HCT116 (cell line): ENCODE measurements around the gene PA2G4. TPM values are rescaled to one million over a fixed set of nuclear protein-coding genes. Genes with fewer than 3 reads are reported as not detected.

Source experiments
- ATAC-seq: fragments of 200-7000 bp; cut with Tn5 transposase; 2 replicates; pipeline ENCODE4 v1.9.1; 2020; ENCODE audit warnings: mild to moderate bottlenecking, moderate library complexity
- BruUV-seq: library from RNA; stranded (reverse); fragments of 400-500 nt; replicated peaks from 2 replicates; lab custom pipeline; 2021; lab: Mats Ljungman, UMichigan
- CTCF ChIA-PET: fragments of 300-600 bp; sonication (Branson Sonifier 250); formaldehyde crosslinking; loops from one replicate; lab custom pipeline; 2021; ENCODE audit warnings: antibody characterized with exemption; lab: Charles Lee
- POLR2A ChIA-PET: fragments of 300-600, 350-600 bp; sonication (Branson Sonifier 250); formaldehyde crosslinking; loops from one replicate; lab custom pipeline; 2021; ENCODE audit warnings: antibody characterized with exemption; lab: Charles Lee
- RAD21 ChIA-PET, 2 experiments: fragments of 300-600 bp; sonication (Branson Sonifier 250); formaldehyde crosslinking; loops; one replicate each; lab custom pipeline; 2023; ENCODE audit warnings: low total read pairs in 2 of 2; ENCODE audit not compliant: uncharacterized antibody in 2 of 2, unreplicated experiment in 2 of 2, low non-redundant PET in 1 of 2; lab: Charles Lee
- DNase-seq: peaks from one replicate; pipeline ENCODE4 v3.0.0-alpha.2; 2010; ENCODE audit warnings: low read depth, low spot score
- H2AFZ ChIP-seq: fragments of 200-600 bp; shearing (Covaris generic), sonication (generic); 2 replicates; pipeline ENCODE4 v1.6.1; 2017; ENCODE audit warnings: low read depth, mixed run types, mixed read lengths, antibody characterized with exemption, low read length; ENCODE audit not compliant: poor library complexity, severe bottlenecking
- H3K27ac ChIP-seq: 2 replicates; pipeline ENCODE4 v1.5.1; 2012; ENCODE audit warnings: low read depth, low read length
- H3K27me3 ChIP-seq: fragments of 200-600 bp; sonication (generic); 2 replicates; pipeline ENCODE4 v1.6.1; 2016; ENCODE audit warnings: mixed run types, low read length, mixed read lengths; ENCODE audit not compliant: insufficient read depth
- H3K36me3 ChIP-seq, 2 experiments: fragments of 200-500 bp in 1 of 2; fragments of 200-600 bp in 1 of 2; sonication (Bioruptor generic) in 1 of 2; sonication (generic) in 1 of 2; 2 replicates each; pipeline versions ENCODE4 v1.5.1 to v1.6.1; 2014 to 2016; ENCODE audit warnings: low read length in 2 of 2, inconsistent platforms in 1 of 2, mixed read lengths in 1 of 2, mixed run types in 1 of 2; ENCODE audit not compliant: insufficient read depth in 2 of 2, control insufficient read depth in 1 of 2
- H3K4me1 ChIP-seq, 2 experiments: fragments of 200-600 bp in 1 of 2; sonication (generic) in 1 of 2; 2 replicates each; pipeline versions ENCODE4 v1.5.1 to v1.6.1; 2012 to 2017; ENCODE audit warnings: low read length in 2 of 2, inconsistent platforms in 1 of 2, mild to moderate bottlenecking in 1 of 2, mixed read lengths in 1 of 2, mixed run types in 1 of 2, moderate library complexity in 1 of 2; ENCODE audit not compliant: insufficient read depth in 2 of 2, control insufficient read depth in 1 of 2
- H3K4me2 ChIP-seq: fragments of 200-600 bp; sonication (generic); 2 replicates; pipeline ENCODE4 v1.6.1; 2017; ENCODE audit warnings: mixed run types, low read length, mixed read lengths
- H3K4me3 ChIP-seq, 2 experiments: fragments of 200-600 bp in 1 of 2; sonication (generic) in 1 of 2; replicated peaks in 1 of 2; 2 replicates each; pipeline ENCODE4 v1.5.1; 2011 to 2016; ENCODE audit warnings: low read length in 2 of 2, control low read depth in 1 of 2, low read depth in 1 of 2, mild to moderate bottlenecking in 1 of 2, mixed read lengths in 1 of 2, mixed run types in 1 of 2
- H3K79me2 ChIP-seq: fragments of 200-600 bp; sonication (generic); 2 replicates; pipeline ENCODE4 v1.6.1; 2017; ENCODE audit warnings: mild to moderate bottlenecking, mixed run types, low read length, moderate library complexity, mixed read lengths; ENCODE audit not compliant: insufficient read depth
- H3K9ac ChIP-seq: fragments of 200-600 bp; sonication (generic); 2 replicates; pipeline ENCODE4 v1.6.1; 2016; ENCODE audit warnings: low read length, mixed read lengths
- H3K9me2 ChIP-seq: fragments of 200-600 bp; sonication (generic), shearing (Covaris generic); 2 replicates; pipeline ENCODE4 v1.6.1; 2017; ENCODE audit warnings: mixed run types, mild to moderate bottlenecking, moderate library complexity; ENCODE audit not compliant: insufficient read depth
- H3K9me3 ChIP-seq, 2 experiments: fragments of 200-500 bp in 1 of 2; fragments of 200-600 bp in 1 of 2; sonication (Bioruptor generic) in 1 of 2; sonication (generic) in 1 of 2; 2 replicates each; pipeline ENCODE4 v1.6.1; 2014 to 2017; ENCODE audit warnings: low read length in 2 of 2, mixed read lengths in 2 of 2, inconsistent platforms in 1 of 2, low read depth in 1 of 2, mild to moderate bottlenecking in 1 of 2, mixed run types in 1 of 2, moderate library complexity in 1 of 2; ENCODE audit not compliant: control insufficient read depth in 1 of 2, insufficient read depth in 1 of 2
- H4K20me1 ChIP-seq: fragments of 200-600 bp; sonication (generic), shearing (Covaris generic); 2 replicates; pipeline ENCODE4 v1.6.1; 2017; ENCODE audit warnings: mixed run types, mild to moderate bottlenecking, moderate library complexity; ENCODE audit not compliant: insufficient read depth
- CEBPB ChIP-seq: IDR thresholded peaks from 2 replicates; pipeline ENCODE4 v1.6.1; 2012; ENCODE audit warnings: low read depth
- EZH2 ChIP-seq: fragments of 200-600 bp; sonication (generic); IDR thresholded peaks from 2 replicates; pipeline ENCODE4 v1.6.1; 2017; ENCODE audit warnings: antibody characterized with exemption, mixed run types
- RAD21 ChIP-seq: IDR thresholded peaks from 2 replicates; pipeline ENCODE4 v1.6.1; 2012; ENCODE audit warnings: low read depth, mild to moderate bottlenecking
- SP1 ChIP-seq: IDR thresholded peaks from 2 replicates; pipeline ENCODE4 v1.6.1; 2012; ENCODE audit warnings: low read depth
- YY1 ChIP-seq: IDR thresholded peaks from 2 replicates; pipeline ENCODE4 v1.6.1; 2011; ENCODE audit warnings: low read length, low read depth, moderate library complexity, mild to moderate bottlenecking; ENCODE audit not compliant: insufficient replicate concordance; ENCODE audit errors: extremely low read depth
- intact Hi-C: fragments of 100-400 bp; cut with micrococcal nuclease; formaldehyde crosslinking; loops from 2 replicates; pipeline ENCODE4 v1.10.0; 2022
- total RNA-seq: library from RNA; stranded (reverse); gene quantifications from one replicate; pipeline ENCODE4 v1.2.1, GENCODE V29; 2021; ENCODE audit not compliant: unreplicated experiment
- TF ChIP-seq, protein P1 (sequence below): IDR thresholded peaks from 2 replicates; pipeline ENCODE4 v1.6.1; 2011; ENCODE audit warnings: mild to moderate bottlenecking, low read length, moderate library complexity; ENCODE audit not compliant: insufficient replicate concordance; ENCODE audit errors: extremely low read depth
- TF ChIP-seq, protein P2 (sequence below): IDR thresholded peaks from 2 replicates; pipeline ENCODE4 v1.6.1; 2012; ENCODE audit warnings: low read depth

The PA2G4 gene
- total RNA-seq, 1 experiment from 2014 or later, result 302 TPM

DNA sequence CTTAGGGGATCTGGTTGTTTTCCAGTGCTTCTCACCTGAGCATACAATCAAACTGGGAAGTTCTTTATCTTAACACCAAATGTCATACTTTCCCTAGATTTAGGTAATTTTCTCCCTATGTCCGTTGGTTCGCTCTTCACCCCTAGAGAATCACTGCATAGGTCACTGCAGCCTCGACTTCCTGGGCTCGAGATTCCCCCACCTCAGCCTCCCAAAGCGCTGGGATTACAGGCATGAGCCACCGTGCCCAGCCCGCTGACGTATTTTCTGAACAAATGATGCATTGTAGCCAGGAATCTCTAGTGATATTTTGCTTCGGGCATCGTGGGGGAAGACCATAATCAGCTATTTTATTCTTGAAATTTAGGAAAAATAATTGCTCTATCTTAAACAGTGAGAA is 11.0 kb downstream of the PA2G4 start:
- Histone ChIP-seq H3K27ac (peak overlapping the region; percentile 93), H3K4me1 (peaks cover 22 to 31% of the 10 kb centered on the region in 2 experiments), H4K20me1 (no peaks in the 10 kb centered on the region), H2AFZ (no peak overlapping the region), H3K4me2 (peak overlapping the region; percentile 88), H3K36me3 (peaks cover 22 to 41% of the 10 kb centered on the region in 2 experiments), H3K9ac (peak overlapping the region; percentile 92), H3K27me3 (no peaks in the 10 kb centered on the region), H3K4me3 (peak overlapping the region; percentile 80 to 82), H3K9me3 (no peaks in the 10 kb centered on the region), H3K9me2 (no peaks in the 10 kb centered on the region), H3K79me2 (peaks cover 27% of the 10 kb centered on the region)
- TF ChIP-seq, protein P1, sequence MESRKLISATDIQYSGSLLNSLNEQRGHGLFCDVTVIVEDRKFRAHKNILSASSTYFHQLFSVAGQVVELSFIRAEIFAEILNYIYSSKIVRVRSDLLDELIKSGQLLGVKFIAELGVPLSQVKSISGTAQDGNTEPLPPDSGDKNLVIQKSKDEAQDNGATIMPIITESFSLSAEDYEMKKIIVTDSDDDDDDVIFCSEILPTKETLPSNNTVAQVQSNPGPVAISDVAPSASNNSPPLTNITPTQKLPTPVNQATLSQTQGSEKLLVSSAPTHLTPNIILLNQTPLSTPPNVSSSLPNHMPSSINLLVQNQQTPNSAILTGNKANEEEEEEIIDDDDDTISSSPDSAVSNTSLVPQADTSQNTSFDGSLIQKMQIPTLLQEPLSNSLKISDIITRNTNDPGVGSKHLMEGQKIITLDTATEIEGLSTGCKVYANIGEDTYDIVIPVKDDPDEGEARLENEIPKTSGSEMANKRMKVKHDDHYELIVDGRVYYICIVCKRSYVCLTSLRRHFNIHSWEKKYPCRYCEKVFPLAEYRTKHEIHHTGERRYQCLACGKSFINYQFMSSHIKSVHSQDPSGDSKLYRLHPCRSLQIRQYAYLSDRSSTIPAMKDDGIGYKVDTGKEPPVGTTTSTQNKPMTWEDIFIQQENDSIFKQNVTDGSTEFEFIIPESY, result no peak
- TF ChIP-seq CEBPB, result no peak
- TF ChIP-seq RAD21, result no peak
- no peak for TF ChIP-seq YY1
- no peak for TF ChIP-seq SP1
- no peak for TF ChIP-seq EZH2
- TF ChIP-seq, protein P2, sequence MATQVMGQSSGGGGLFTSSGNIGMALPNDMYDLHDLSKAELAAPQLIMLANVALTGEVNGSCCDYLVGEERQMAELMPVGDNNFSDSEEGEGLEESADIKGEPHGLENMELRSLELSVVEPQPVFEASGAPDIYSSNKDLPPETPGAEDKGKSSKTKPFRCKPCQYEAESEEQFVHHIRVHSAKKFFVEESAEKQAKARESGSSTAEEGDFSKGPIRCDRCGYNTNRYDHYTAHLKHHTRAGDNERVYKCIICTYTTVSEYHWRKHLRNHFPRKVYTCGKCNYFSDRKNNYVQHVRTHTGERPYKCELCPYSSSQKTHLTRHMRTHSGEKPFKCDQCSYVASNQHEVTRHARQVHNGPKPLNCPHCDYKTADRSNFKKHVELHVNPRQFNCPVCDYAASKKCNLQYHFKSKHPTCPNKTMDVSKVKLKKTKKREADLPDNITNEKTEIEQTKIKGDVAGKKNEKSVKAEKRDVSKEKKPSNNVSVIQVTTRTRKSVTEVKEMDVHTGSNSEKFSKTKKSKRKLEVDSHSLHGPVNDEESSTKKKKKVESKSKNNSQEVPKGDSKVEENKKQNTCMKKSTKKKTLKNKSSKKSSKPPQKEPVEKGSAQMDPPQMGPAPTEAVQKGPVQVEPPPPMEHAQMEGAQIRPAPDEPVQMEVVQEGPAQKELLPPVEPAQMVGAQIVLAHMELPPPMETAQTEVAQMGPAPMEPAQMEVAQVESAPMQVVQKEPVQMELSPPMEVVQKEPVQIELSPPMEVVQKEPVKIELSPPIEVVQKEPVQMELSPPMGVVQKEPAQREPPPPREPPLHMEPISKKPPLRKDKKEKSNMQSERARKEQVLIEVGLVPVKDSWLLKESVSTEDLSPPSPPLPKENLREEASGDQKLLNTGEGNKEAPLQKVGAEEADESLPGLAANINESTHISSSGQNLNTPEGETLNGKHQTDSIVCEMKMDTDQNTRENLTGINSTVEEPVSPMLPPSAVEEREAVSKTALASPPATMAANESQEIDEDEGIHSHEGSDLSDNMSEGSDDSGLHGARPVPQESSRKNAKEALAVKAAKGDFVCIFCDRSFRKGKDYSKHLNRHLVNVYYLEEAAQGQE, result no peak
- RAD21 ChIA-PET, result no interaction called here
- no peak for ATAC-seq
- intact Hi-C loops, result loop anchor here (5.0 to 10.0 kb wide), 2 partner anchors 118 to 381 kb away; partner anchors contain the start of gene SUOX
- DNase-seq, result no peak
- no TSS peak for BruUV-seq
- CTCF ChIA-PET, result interaction anchor here (0.6 to 2.2 kb wide), 3 partner anchors 11 to 469 kb away, joined by 3 to 5 read pairs (median 4); partner anchors contain the start of gene PA2G4
- POLR2A ChIA-PET, result interaction anchor here (0.9 to 4.6 kb wide), 6 partner anchors 11 to 141 kb away, joined by 3 to 75 read pairs (median 4); partner anchors contain the start of genes ERBB3, ESYT1, PA2G4 and RAB5B
